Peyer's patch (tissue), 4 donors: ENCODE measurements around the gene LAMC1.

ENCODE experiments used
- POLR2A ChIP-seq, 2 donors: fragments of 450-650 bp; IDR thresholded peaks; one replicate each; pipeline ENCODE4 v1.5.1; 2017; ENCODE audit warnings: antibody characterized with exemption in 2 of 2, mild to moderate bottlenecking in 2 of 2, moderate library complexity in 2 of 2
- TF ChIP-seq, protein P1 (sequence below), 6 experiments: fragments of 450-650 bp in 4 of 6; fragments of 200-600 bp in 2 of 6; sonication (generic) in 1 of 6; IDR thresholded peaks; one replicate each; pipeline ENCODE4 v1.5.1; 2017 to 2019; ENCODE audit warnings: antibody characterized with exemption in 6 of 6, mild to moderate bottlenecking in 3 of 6, moderate library complexity in 1 of 6

DNA sequence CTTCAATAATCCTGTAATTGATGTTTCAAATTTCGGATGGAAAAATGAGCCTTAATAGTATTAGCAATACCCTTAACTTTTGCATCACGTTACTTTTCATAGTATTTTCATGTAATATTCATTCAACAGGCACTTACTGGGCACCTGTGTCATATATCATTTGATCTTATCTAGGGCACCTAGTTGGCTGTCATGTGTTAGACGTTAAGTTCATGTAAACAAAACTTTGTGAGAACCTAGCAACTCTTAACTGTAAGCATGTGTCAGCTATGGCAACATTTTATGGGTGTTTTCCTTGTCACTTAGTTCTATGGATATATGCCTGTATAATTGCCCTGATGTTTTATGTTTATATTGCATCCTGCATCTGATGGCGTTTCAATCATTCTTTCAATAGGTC lies 163.6 kb downstream of the LAMC1 start:
- TF ChIP-seq, protein P1, sequence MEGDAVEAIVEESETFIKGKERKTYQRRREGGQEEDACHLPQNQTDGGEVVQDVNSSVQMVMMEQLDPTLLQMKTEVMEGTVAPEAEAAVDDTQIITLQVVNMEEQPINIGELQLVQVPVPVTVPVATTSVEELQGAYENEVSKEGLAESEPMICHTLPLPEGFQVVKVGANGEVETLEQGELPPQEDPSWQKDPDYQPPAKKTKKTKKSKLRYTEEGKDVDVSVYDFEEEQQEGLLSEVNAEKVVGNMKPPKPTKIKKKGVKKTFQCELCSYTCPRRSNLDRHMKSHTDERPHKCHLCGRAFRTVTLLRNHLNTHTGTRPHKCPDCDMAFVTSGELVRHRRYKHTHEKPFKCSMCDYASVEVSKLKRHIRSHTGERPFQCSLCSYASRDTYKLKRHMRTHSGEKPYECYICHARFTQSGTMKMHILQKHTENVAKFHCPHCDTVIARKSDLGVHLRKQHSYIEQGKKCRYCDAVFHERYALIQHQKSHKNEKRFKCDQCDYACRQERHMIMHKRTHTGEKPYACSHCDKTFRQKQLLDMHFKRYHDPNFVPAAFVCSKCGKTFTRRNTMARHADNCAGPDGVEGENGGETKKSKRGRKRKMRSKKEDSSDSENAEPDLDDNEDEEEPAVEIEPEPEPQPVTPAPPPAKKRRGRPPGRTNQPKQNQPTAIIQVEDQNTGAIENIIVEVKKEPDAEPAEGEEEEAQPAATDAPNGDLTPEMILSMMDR (IDR thresholded peaks at IDR 0.05) = no peak
- TF ChIP-seq POLR2A (IDR thresholded peaks at IDR 0.05) = no peak
